Hepatocyte (in vitro differentiated cells): Measurements from ENCODE around the gene IQCB1. TPM values are rescaled to one million over a fixed set of nuclear protein-coding genes. Genes with fewer than 3 reads are reported as not detected.

ENCODE experiments used
- DNase-seq: peaks from one replicate; pipeline ENCODE4 v3.0.0-alpha.2; 2016; ENCODE audit warnings: low spot score
- H2AFZ ChIP-seq: fragments of 200-600 bp; sonication (generic); 2 replicates; pipeline ENCODE4 v1.6.0; 2016; ENCODE audit warnings: antibody characterized with exemption, mild to moderate bottlenecking
- H3K27ac ChIP-seq: fragments of 200-600 bp; sonication (generic); 2 replicates; pipeline ENCODE4 v1.5.1; 2016; ENCODE audit warnings: mild to moderate bottlenecking
- H3K27me3 ChIP-seq: fragments of 200-600 bp; sonication (generic); 2 replicates; pipeline ENCODE4 v1.6.1; 2016
- H3K36me3 ChIP-seq: fragments of 200-600 bp; sonication (generic); replicated peaks from 2 replicates; pipeline ENCODE4 v1.5.1; 2016; ENCODE audit warnings: low read depth; ENCODE audit not compliant: insufficient read depth
- H3K4me1 ChIP-seq: fragments of 200-600 bp; sonication (generic); 2 replicates; pipeline ENCODE4 v1.5.1; 2016; ENCODE audit warnings: mild to moderate bottlenecking, moderate library complexity; ENCODE audit not compliant: insufficient read depth
- H3K4me2 ChIP-seq: fragments of 200-600 bp; sonication (generic); 2 replicates; pipeline ENCODE4 v1.6.0; 2016
- H3K4me3 ChIP-seq: fragments of 200-600 bp; sonication (generic); 2 replicates; pipeline ENCODE4 v1.5.1; 2016; ENCODE audit warnings: mild to moderate bottlenecking
- H3K79me2 ChIP-seq: fragments of 200-600 bp; sonication (generic); 2 replicates; pipeline ENCODE4 v1.6.0; 2017; ENCODE audit warnings: mild to moderate bottlenecking
- H3K9me2 ChIP-seq: fragments of 200-600 bp; sonication (generic); replicated peaks from 2 replicates; pipeline ENCODE4 v1.6.0; 2017; ENCODE audit warnings: mild to moderate bottlenecking; ENCODE audit not compliant: insufficient read depth
- H3K9me3 ChIP-seq: fragments of 200-600 bp; sonication (generic); 2 replicates; pipeline ENCODE4 v1.5.1; 2016; ENCODE audit warnings: low read depth, mild to moderate bottlenecking
- H4K20me1 ChIP-seq: fragments of 200-600 bp; sonication (generic); 2 replicates; pipeline ENCODE4 v1.6.0; 2016; ENCODE audit warnings: mild to moderate bottlenecking; ENCODE audit not compliant: insufficient read depth, poor library complexity, severe bottlenecking
- EZH2 ChIP-seq: fragments of 200-600 bp; sonication (generic); IDR thresholded peaks from 2 replicates; pipeline ENCODE4 v1.6.1; 2016; ENCODE audit warnings: antibody characterized with exemption, mild to moderate bottlenecking, borderline replicate concordance
- EZH2phosphoT487 ChIP-seq: fragments of 200-600 bp; sonication (generic); IDR thresholded peaks from one replicate; pipeline ENCODE4 v1.6.1; 2018; ENCODE audit warnings: antibody characterized with exemption, mild to moderate bottlenecking, low read depth, moderate library complexity; ENCODE audit not compliant: unreplicated experiment, severe bottlenecking
- WGBS: methylation state at CpG from one replicate; pipeline ENCODE4 v1.1.6; 2016; ENCODE audit warnings: low lambda C conversion rate; ENCODE audit errors: missing lambda C conversion rate; 5-methylcytosine and 5-hydroxymethylcytosine counted together
- polyA plus RNA-seq: library from polyadenylated mRNA; unstranded; fragments of >200 nt; fragmentation: Nextera tagmentation; extraction: Ambion mirVana; gene quantifications from 2 replicates; pipeline ENCODE4 v1.2.1, GENCODE V29; 2016
- total RNA-seq: library from RNA; depleted of rRNA; stranded (reverse); fragments of >200 nt; gene quantifications from 2 replicates; pipeline ENCODE4 v1.2.3, GENCODE V29; 2014
- TF ChIP-seq, protein P1 (sequence below): fragments of 200-600 bp; sonication (generic); IDR thresholded peaks from 2 replicates; pipeline ENCODE4 v1.5.1; 2016; ENCODE audit warnings: antibody characterized with exemption, mild to moderate bottlenecking; ENCODE audit not compliant: poor library complexity

The IQCB1 gene
- total and polyA plus RNA-seq, 2 experiments from 2014 or later: 14.4 to 24.1 TPM

DNA sequence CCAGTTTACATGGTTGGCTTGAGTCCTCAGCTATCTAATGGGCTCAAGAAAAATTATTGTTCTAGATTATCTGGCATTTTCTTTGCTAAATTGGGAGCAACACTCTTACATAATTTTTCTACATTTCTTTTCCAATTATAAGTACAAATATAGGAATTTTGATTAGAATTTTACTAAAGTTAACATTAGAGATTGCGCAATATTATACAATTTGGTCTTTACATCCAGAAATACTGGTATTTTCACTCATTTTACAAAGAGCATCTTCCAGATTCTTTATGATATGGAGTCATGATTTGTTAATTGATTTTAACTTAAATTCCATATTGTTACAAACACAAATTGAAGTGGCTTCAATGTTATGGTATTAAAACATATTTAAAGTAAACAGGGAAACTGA, 65.6 kb downstream of the IQCB1 start:
- H3K4me3 ChIP-seq: no peak overlapping the region
- no peaks in the 10 kb centered on the region for H3K79me2 ChIP-seq
- DNase-seq: no peak
- H3K36me3 ChIP-seq: peaks cover 6% of the 10 kb centered on the region
- H3K27me3 ChIP-seq: no peaks in the 10 kb centered on the region
- H3K9me2 ChIP-seq: no peaks in the 10 kb centered on the region
- no peak overlapping the region for H3K4me2 ChIP-seq
- H4K20me1 ChIP-seq: no peaks in the 10 kb centered on the region
- no peak overlapping the region for H2AFZ ChIP-seq
- WGBS: 94% methylated on average over 1 of the region's 1 CpG
- no peak for TF ChIP-seq EZH2phosphoT487
- no peak for TF ChIP-seq EZH2
- TF ChIP-seq, protein P1, sequence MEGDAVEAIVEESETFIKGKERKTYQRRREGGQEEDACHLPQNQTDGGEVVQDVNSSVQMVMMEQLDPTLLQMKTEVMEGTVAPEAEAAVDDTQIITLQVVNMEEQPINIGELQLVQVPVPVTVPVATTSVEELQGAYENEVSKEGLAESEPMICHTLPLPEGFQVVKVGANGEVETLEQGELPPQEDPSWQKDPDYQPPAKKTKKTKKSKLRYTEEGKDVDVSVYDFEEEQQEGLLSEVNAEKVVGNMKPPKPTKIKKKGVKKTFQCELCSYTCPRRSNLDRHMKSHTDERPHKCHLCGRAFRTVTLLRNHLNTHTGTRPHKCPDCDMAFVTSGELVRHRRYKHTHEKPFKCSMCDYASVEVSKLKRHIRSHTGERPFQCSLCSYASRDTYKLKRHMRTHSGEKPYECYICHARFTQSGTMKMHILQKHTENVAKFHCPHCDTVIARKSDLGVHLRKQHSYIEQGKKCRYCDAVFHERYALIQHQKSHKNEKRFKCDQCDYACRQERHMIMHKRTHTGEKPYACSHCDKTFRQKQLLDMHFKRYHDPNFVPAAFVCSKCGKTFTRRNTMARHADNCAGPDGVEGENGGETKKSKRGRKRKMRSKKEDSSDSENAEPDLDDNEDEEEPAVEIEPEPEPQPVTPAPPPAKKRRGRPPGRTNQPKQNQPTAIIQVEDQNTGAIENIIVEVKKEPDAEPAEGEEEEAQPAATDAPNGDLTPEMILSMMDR: no peak
- no peaks in the 10 kb centered on the region for H3K4me1 ChIP-seq
- no peak overlapping the region for H3K27ac ChIP-seq
- no peaks in the 10 kb centered on the region for H3K9me3 ChIP-seq

DNA sequence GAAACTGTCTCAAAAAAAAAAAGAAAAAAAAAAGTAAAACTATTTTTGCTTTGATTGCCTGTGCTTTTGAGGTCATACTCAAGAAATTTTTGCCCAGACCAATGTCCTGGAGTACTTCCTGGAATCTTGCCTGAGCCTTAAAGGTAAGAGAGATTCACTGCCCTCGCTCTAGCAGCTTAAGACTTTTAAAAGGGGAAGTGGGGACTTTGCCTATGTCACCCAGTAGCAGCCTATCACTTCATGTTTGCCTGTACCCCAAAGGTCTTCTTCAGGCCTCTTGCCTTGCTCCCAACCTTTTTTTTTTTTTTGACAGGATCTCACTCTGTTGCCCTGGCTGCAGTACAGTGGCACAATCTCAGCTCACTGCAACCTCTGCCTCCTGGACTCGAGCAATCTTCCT, 66.4 kb downstream of the IQCB1 start:
- no peak for TF ChIP-seq EZH2
- TF ChIP-seq EZH2phosphoT487: no peak
- TF ChIP-seq, protein P1: no peak
- H3K27me3 ChIP-seq: no peaks in the 10 kb centered on the region
- no peak for DNase-seq
- no peaks in the 10 kb centered on the region for H3K9me3 ChIP-seq
- no peaks in the 10 kb centered on the region for H3K4me1 ChIP-seq
- H3K4me2 ChIP-seq: no peak overlapping the region
- no peaks in the 10 kb centered on the region for H3K79me2 ChIP-seq
- 64% methylated on average over 2 of the region's 2 CpGs for WGBS
- H3K36me3 ChIP-seq: peaks cover 6% of the 10 kb centered on the region
- no peak overlapping the region for H3K4me3 ChIP-seq
- H3K9me2 ChIP-seq: no peaks in the 10 kb centered on the region
- no peak overlapping the region for H2AFZ ChIP-seq
- H3K27ac ChIP-seq: no peak overlapping the region
- no peaks in the 10 kb centered on the region for H4K20me1 ChIP-seq

DNA sequence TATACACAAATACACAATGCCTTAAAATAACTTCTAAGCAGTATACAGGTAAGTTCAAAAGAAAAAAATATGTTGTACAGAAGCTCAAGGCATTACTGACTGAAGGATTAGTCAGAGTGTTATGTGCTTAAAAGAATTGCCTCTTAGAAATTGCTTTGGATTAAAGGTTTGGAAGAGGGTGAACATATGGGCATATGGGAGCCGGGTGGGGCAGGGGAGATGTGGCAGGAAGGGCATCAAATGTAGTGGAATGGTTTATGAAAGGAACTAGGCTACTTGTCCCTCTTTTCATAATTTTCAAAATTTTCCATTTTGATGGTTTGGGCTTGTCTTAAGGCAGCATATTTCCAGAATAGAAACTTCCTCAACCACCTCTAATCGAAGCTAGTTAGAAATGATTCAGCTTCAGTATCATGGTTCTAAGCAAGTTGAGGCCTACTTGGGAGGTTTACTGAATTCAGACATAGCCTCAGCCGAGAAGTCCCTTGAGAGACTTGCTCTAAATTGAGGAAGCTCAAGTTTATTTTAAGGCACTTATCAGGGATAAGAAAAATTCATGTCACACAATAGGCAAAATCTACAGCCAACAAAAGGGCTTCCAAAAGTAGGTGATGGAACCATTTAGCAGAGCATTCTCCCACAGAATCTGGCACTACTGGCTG, 75.2 kb downstream of the IQCB1 start:
- Histone ChIP-seq H3K27me3 (no peaks in the 10 kb centered on the region), H3K9me3 (no peaks in the 10 kb centered on the region), H4K20me1 (no peaks in the 10 kb centered on the region), H3K4me1 (no peaks in the 10 kb centered on the region), H3K4me3 (no peak overlapping the region), H3K36me3 (no peaks in the 10 kb centered on the region), H3K79me2 (no peaks in the 10 kb centered on the region), H3K9me2 (no peaks in the 10 kb centered on the region), H2AFZ (no peak overlapping the region), H3K4me2 (no peak overlapping the region), H3K27ac (no peak overlapping the region)
- DNase-seq: no peak
- WGBS: 88% methylated on average over 3 of the region's 3 CpGs
- TF ChIP-seq EZH2: no peak
- TF ChIP-seq, protein P1: no peak
- no peak for TF ChIP-seq EZH2phosphoT487
